Measurements from ENCODE around the gene SIVA1. TPM values are rescaled to one million over a fixed set of nuclear protein-coding genes. Genes with fewer than 3 reads are reported as not detected.
A peak's percentile ranks its signal among the peaks of the same experiment; 100 is the strongest.

The SIVA1 gene
- total and polyA plus RNA-seq, 9 of the 15 experiments (the other 6 are each of a cell fraction or from before 2014, with no cell fraction given): 4.2 to 186 (median 54.2) TPM

DNA sequence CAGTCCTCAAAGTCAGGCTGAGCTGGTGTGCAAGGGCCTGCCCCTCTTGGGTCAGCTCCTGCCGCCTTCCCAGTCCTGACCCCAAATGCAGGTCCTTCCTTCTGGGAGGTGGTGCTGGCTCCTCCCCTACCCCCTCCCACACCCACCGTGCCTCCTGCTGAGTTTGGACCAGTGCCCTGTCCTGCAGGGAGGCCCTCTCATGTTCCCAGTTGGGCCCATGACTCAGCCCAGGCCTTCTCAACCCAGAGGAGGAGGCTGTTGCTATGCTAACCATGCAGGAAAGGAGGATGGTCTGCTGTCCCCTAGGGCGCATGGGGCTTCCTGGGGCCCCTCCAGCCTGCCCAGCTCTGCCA is 52.4 kb downstream of the SIVA1 start (continued):
- no peak for TF ChIP-seq PHTF2 (CRISPR knock-in tag; IDR thresholded peaks at IDR 0.05)
- TF ChIP-seq SMAD1 (IDR thresholded peaks at IDR 0.05; ENCODE audit: low read depth, low read length, partially characterized antibody): no peak
- no peak for TF ChIP-seq ZSCAN32 (CRISPR knock-in tag; IDR thresholded peaks at IDR 0.05)
- TF ChIP-seq, protein P1, sequence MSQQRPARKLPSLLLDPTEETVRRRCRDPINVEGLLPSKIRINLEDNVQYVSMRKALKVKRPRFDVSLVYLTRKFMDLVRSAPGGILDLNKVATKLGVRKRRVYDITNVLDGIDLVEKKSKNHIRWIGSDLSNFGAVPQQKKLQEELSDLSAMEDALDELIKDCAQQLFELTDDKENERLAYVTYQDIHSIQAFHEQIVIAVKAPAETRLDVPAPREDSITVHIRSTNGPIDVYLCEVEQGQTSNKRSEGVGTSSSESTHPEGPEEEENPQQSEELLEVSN (IDR thresholded peaks at IDR 0.05; ENCODE audit: borderline replicate concordance in 1 of 2, extremely low read depth in 1 of 2, insufficient read depth in 1 of 2, insufficient read length in 1 of 2, low read depth in 1 of 2, low read length in 1 of 2, poor library complexity in 1 of 2, severe bottlenecking in 1 of 2): peak in 1 of 2 experiments; percentile 8
- no peak for TF ChIP-seq ZNF197 (CRISPR knock-in tag; IDR thresholded peaks at IDR 0.05; ENCODE audit: low read depth)
- TF ChIP-seq BRF1 (IDR thresholded peaks at IDR 0.05; ENCODE audit: borderline replicate concordance, extremely low read depth, insufficient read length): no peak
- TF ChIP-seq, protein P2, sequence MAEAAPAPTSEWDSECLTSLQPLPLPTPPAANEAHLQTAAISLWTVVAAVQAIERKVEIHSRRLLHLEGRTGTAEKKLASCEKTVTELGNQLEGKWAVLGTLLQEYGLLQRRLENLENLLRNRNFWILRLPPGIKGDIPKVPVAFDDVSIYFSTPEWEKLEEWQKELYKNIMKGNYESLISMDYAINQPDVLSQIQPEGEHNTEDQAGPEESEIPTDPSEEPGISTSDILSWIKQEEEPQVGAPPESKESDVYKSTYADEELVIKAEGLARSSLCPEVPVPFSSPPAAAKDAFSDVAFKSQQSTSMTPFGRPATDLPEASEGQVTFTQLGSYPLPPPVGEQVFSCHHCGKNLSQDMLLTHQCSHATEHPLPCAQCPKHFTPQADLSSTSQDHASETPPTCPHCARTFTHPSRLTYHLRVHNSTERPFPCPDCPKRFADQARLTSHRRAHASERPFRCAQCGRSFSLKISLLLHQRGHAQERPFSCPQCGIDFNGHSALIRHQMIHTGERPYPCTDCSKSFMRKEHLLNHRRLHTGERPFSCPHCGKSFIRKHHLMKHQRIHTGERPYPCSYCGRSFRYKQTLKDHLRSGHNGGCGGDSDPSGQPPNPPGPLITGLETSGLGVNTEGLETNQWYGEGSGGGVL (CRISPR knock-in tag; IDR thresholded peaks at IDR 0.05): no peak
- TF ChIP-seq, protein P3, sequence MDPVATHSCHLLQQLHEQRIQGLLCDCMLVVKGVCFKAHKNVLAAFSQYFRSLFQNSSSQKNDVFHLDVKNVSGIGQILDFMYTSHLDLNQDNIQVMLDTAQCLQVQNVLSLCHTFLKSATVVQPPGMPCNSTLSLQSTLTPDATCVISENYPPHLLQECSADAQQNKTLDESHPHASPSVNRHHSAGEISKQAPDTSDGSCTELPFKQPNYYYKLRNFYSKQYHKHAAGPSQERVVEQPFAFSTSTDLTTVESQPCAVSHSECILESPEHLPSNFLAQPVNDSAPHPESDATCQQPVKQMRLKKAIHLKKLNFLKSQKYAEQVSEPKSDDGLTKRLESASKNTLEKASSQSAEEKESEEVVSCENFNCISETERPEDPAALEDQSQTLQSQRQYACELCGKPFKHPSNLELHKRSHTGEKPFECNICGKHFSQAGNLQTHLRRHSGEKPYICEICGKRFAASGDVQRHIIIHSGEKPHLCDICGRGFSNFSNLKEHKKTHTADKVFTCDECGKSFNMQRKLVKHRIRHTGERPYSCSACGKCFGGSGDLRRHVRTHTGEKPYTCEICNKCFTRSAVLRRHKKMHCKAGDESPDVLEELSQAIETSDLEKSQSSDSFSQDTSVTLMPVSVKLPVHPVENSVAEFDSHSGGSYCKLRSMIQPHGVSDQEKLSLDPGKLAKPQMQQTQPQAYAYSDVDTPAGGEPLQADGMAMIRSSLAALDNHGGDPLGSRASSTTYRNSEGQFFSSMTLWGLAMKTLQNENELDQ (CRISPR knock-in tag; IDR thresholded peaks at IDR 0.05; ENCODE audit: borderline replicate concordance): no peak
- TF ChIP-seq ZNF175 (CRISPR knock-in tag; IDR thresholded peaks at IDR 0.05; ENCODE audit: low read depth): no peak
- TF ChIP-seq ZNF232 (CRISPR knock-in tag; IDR thresholded peaks at IDR 0.05): no peak
- no peak for TF ChIP-seq ZNF347 (CRISPR knock-in tag; IDR thresholded peaks at IDR 0.05; ENCODE audit: low read depth)
- peak; percentile 31; the same call in 1 of the 2 replicates for TF ChIP-seq EGR1 (conservative IDR thresholded peaks at IDR 0.05)
- no peak for TF ChIP-seq KLF13 (tag; IDR thresholded peaks at IDR 0.05; ENCODE audit: borderline replicate concordance, low read depth)
- TF ChIP-seq, protein P4, sequence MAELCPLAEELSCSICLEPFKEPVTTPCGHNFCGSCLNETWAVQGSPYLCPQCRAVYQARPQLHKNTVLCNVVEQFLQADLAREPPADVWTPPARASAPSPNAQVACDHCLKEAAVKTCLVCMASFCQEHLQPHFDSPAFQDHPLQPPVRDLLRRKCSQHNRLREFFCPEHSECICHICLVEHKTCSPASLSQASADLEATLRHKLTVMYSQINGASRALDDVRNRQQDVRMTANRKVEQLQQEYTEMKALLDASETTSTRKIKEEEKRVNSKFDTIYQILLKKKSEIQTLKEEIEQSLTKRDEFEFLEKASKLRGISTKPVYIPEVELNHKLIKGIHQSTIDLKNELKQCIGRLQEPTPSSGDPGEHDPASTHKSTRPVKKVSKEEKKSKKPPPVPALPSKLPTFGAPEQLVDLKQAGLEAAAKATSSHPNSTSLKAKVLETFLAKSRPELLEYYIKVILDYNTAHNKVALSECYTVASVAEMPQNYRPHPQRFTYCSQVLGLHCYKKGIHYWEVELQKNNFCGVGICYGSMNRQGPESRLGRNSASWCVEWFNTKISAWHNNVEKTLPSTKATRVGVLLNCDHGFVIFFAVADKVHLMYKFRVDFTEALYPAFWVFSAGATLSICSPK (IDR thresholded peaks at IDR 0.05; ENCODE audit: borderline replicate concordance): no peak
- no peak for TF ChIP-seq ILF3 (IDR thresholded peaks at IDR 0.05; ENCODE audit: borderline replicate concordance)
- TF ChIP-seq SMARCA5 (IDR thresholded peaks at IDR 0.05): no peak
- TF ChIP-seq ZNF766 (CRISPR knock-in tag; conservative IDR thresholded peaks at IDR 0.05): no peak
- TF ChIP-seq ZNF431 (CRISPR knock-in tag; IDR thresholded peaks at IDR 0.05): no peak
- no peak for TF ChIP-seq MEIS2 (IDR thresholded peaks at IDR 0.05; ENCODE audit: partially characterized antibody)
- no peak for TF ChIP-seq LEF1 (IDR thresholded peaks at IDR 0.05)
- no peak for TF ChIP-seq XRCC4 (IDR thresholded peaks at IDR 0.05; ENCODE audit: extremely low read depth, insufficient read depth, insufficient read length)
- no peak for TF ChIP-seq RAD21 (CRISPR knock-in tag; conservative IDR thresholded peaks at IDR 0.05 in 1 of 2, IDR thresholded peaks at IDR 0.05 in 1 of 2)

Measured in K562 (cell line).